Measurements from ENCODE around the gene IGF2BP2. TPM values are rescaled to one million over a fixed set of nuclear protein-coding genes. Genes with fewer than 3 reads are reported as not detected.
A peak's percentile ranks its signal among the peaks of the same experiment; 100 is the strongest.
"Not testable (repeated sequence)": the region's sequence is repeated elsewhere in the genome, so short reads cannot be mapped to it uniquely, and the experiment has no call there.

Gene IGF2BP2
- total RNA-seq, 1 experiment from 2014 or later, result 28.7 TPM

GRCh38 chr3:185838417-185838989, 13.7 kb upstream of the IGF2BP2 start:
- not testable (repeated sequence) for DNase-seq (ENCODE audit: low spot score)

DNA sequence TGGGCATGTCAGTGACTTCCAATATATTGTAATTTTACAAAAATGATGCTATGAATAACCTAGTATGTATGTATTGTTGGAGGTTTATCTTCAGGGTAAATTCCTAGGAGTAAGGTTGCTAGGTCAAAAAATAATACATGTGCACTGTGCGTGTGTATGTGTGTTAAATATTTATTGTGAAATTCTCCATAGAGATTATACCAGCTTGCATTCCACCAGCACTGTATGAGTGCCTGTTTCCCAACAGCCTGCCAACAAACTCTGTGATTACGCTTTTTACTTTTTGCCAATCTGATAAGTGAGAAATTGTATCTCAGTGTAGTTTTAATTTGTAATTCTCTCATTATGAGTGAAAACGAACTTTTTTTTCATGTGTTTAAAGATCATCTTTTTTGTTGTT, 12.6 kb upstream of the IGF2BP2 start:
- no peak for DNase-seq (ENCODE audit: low spot score)

- no peak for DNase-seq (ENCODE audit: low spot score)
Observed at GRCh38 chr3:185831990-185832389, 7.1 kb upstream of the IGF2BP2 start.

DNA sequence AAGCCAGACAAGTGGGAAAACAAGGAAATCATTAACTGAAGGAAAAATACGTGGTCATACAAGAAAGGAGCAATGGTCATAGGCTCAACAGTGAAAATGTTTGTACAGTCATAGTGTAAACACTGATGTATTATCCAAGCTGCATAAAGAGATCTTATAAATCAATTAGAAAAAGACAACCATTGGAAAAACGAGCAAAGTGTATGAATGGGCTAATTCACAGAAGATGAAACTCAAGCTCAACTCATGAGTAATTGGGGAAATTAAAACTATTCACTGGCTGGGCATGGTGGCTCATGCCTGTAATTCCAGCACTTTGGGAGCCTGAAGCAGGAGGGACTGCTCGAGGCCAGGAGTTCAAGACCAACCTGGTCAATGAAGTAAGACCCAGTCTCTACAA, 6.4 kb upstream of the IGF2BP2 start:
- DNase-seq (ENCODE audit: low spot score), result peak; percentile 15

GRCh38 chr3:185830018-185830797, 5.4 kb upstream of the IGF2BP2 start:
- no peak for DNase-seq (ENCODE audit: low spot score)

- no peak for DNase-seq (ENCODE audit: low spot score)
Observed at GRCh38 chr3:185828755-185829154, 3.9 kb upstream of the IGF2BP2 start.

- DNase-seq (ENCODE audit: low spot score), result no peak
Observed at GRCh38 chr3:185827595-185828344, 2.9 kb upstream of the IGF2BP2 start.

DNA sequence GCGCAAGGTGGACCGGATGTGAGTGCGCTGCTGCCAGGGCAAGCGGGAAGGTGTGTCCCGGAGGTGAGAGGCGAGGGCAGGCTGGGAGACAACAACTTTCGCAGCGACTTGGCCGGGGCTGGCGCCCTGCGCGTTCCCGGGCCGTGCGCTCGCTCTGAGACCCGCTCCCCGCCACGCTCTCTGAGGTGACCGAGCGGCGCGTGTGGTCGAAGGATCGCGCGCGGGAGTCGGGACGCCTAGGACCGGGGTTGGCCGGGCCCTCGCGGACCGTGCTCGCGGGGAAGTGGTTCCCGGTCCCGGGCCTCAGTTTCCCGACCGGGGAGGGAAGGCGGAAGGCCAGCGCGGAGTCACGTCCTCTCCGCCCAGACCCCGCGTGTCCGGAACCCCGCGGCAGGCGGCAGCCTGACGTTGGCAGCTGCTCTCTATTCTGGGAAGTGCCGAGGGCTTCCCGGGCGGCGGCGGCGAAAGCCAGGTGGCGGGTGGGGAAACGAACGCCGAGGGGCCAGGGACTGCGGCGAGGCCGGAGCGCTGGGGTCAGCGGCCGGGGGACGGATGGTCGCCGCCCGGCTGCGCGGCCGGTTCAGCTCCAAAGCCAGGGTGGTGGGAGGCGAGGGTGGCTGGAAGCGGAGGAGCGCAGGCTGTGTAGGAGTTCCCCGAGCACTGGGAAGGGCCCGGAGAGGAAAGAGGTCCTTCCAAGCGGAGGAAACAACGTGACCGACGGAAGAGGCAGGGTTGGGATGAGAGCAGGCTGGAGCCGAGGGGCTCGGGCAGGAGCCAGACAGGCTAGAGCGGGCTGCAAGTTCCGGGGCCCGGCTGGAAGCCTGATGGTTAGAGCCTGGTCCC, 1.0 kb upstream of the IGF2BP2 start:
- peak; percentile 59 for DNase-seq (ENCODE audit: low spot score)

DNA sequence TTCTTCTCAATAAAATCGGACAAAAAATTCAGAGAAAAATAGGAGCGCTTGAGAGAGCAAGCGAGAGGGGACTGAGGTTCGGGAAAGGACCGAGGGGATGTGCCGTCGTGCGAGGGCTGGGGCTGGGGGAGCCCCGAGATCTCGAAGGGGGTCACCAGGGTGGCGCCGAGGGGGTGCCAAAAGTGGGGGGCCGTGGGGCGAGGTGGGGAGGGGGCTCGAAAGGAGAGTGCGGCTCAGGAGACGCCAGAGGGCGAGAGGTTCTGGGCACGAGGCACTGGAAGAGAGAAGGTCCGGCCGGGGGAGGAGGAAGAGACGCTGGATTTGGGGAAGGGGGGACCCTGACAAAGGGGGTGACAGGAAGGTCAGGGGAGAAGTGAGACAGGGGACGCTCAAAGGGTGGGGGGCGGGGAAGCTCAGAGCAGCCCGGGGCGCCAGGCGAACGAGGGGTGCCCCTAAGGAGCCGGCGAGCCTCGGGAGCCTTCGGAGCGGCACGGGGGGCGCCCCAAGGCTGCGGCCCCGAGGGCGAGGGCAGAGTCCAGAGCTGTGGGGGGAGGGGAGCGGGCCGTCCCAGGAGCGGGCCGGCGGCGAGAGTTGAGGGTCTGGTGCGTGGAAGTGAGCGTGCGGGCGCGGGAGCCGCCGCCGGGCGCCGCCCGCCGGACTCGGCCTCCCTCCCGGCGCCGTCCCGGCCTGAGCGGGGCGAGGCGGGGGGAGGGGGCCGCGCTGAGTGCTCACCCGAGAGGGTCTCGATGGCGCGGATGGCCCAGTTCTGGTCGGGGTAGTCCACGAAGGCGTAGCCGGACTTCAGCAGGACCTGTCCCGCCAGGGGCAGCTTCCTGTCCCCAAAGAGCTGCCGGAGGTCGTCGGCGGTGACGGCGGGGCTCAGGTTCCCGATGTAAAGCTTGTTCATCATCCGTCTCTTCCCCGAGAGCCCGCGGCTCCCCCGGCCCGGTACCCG, 514 bp downstream of the IGF2BP2 start:
- peak; percentile 48 for DNase-seq (ENCODE audit: low spot score)

DNA sequence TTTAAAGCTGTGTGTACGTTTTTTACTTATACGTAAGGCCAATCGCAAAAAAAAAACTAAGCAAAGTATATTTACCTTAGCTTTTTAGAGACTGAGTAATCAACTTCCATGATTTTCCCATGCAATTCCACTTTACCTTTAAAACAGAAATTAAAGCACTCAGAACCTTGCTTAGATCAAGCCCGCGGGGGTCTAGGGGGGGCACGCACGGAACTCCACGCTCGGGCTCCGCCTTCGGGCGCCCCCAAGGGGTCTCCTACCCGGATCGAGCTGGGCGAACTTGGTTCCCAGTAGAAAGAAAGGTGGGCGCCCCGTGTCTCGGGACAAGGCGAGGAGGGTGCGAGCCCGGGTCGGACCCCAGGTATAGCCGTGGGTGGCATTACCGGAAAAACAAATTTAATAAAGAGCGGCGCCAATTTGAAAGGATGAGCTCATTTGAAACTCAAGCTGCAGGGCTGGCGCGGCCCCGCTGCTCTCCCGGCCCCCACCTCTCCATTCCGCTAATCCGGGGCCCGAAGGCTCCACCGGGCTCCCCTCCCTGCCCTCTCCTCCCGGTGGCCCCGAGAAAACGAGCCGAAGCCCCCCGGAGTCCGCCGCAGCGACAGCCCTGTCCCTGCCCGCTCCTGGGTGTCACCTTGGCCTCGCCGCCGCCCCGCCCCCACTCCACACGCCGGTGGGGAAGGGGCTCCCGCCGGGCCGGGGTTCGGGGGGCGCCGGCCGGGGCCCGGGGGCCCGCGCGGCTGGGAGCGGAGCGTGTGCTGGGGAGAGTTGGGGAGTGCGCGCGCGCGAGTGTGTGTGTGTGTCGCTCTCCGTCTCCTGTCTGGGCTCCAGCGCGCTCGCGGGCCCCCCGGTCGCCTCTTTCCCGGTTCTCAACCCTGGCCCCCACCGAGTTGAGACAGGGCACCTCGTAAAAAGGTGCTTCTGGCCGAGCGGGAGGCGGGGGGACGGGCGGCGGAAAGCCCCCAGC, 1.5 kb downstream of the IGF2BP2 start:
- DNase-seq (ENCODE audit: low spot score), result peak; percentile 47

DNA sequence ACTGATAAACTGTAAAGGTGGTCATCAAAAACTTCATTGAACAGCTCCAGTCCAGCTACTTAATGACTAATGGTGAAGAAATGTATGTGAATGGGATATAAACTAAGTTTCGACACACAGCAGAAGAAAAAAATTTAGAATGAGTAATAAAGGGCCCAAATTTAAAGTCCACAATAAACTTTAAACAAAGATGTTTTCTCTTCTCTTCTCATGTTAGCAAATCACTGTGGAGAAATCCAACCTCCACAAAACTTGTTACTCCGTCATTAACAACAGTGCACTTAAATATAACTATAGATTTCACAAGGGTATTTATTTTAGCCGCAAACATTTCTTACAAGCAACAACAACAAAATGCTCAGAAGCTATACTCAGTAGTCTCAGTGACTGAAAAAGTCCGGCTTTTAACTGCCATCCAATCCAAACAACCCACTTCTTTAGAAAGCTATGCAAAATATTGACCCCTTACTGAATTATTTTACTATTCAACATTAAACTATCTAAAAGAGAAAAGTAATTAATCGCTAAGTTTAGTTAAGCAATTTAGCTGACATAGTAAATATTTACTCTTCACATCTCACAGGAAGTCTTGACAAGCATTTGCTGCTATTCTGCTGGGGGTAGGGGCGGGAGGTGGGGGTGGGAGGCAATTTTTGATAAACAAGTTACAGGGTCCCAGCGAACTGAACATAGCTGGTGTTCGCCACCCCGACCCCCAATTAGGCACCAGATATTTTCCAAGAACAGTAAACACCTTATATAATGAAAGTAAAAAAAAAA, 2.4 kb downstream of the IGF2BP2 start:
- peak; percentile 60 for DNase-seq (ENCODE audit: low spot score)

GRCh38 chr3:185820973-185821758, 3.7 kb downstream of the IGF2BP2 start:
- peak; percentile 67 for DNase-seq (ENCODE audit: low spot score)

GRCh38 chr3:185818267-185818875, 6.5 kb downstream of the IGF2BP2 start:
- DNase-seq (ENCODE audit: low spot score), result peak; percentile 17

- peak; percentile 19 for DNase-seq (ENCODE audit: low spot score)
Observed at GRCh38 chr3:185815391-185816282, 9.2 kb downstream of the IGF2BP2 start.

- no peak for DNase-seq (ENCODE audit: low spot score)
Observed at GRCh38 chr3:185813691-185814215, 11.1 kb downstream of the IGF2BP2 start.

DNA sequence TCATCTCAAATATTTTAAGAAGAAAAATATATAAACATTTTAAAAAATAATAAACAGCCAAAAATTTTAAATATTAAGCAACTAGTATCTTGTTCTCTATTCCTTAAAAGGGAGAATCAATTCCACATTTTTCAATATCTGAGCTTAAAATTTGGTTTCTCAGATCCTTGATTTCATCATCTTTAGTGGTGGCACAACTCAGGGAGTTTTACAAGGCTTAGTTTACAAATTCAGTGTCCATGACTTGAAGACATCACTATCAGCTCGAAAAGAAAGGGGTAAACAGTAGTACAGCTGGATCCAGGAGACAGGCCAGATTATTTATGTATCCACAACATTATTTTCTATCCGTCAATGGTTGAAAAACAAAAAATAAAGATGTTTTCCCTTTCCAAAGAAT, 11.6 kb downstream of the IGF2BP2 start:
- DNase-seq (ENCODE audit: low spot score), result no peak
